ENCODE results near the gene TESPA1.

The TESPA1 gene

DNA sequence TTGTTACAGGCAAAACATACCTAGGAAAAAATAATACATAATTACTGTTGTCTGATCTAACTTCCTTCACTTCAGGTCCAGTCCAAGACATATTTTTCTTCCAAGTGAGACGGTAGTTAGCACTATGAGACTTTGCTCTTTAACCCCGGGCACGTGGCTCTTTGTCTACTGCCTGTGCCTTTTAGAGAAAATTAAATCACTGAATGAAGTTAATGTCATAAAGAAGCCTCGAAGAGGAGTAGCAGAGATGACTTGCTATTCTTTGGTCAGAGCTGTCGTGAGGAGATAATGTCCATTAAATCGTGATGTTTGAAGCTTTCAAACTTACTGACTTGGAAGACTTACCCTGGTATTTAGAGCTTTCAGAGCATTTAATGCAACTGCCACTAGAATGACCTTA lies 8.7 kb downstream of the TESPA1 start:
- no peak for DNase-seq (ENCODE audit: low spot score)
- ATAC-seq (ENCODE audit: low read depth) = no peak
- TF ChIP-seq, protein P1, sequence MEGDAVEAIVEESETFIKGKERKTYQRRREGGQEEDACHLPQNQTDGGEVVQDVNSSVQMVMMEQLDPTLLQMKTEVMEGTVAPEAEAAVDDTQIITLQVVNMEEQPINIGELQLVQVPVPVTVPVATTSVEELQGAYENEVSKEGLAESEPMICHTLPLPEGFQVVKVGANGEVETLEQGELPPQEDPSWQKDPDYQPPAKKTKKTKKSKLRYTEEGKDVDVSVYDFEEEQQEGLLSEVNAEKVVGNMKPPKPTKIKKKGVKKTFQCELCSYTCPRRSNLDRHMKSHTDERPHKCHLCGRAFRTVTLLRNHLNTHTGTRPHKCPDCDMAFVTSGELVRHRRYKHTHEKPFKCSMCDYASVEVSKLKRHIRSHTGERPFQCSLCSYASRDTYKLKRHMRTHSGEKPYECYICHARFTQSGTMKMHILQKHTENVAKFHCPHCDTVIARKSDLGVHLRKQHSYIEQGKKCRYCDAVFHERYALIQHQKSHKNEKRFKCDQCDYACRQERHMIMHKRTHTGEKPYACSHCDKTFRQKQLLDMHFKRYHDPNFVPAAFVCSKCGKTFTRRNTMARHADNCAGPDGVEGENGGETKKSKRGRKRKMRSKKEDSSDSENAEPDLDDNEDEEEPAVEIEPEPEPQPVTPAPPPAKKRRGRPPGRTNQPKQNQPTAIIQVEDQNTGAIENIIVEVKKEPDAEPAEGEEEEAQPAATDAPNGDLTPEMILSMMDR (IDR thresholded peaks at IDR 0.05; ENCODE audit: poor library complexity, severe bottlenecking) = no peak
- H3K4me3 ChIP-seq (ENCODE audit: severe bottlenecking) = no peak overlapping the region
- no peaks in the 10 kb centered on the region for H3K9me3 ChIP-seq (ENCODE audit: severe bottlenecking)
- no peaks in the 10 kb centered on the region for H3K36me3 ChIP-seq (ENCODE audit: low read depth)
- no peaks in the 10 kb centered on the region for H3K4me1 ChIP-seq (ENCODE audit: insufficient read depth, poor library complexity, severe bottlenecking)
- no peak overlapping the region for H3K27ac ChIP-seq (ENCODE audit: poor library complexity, severe bottlenecking)
- peaks cover 15% of the 10 kb centered on the region for H3K27me3 ChIP-seq (ENCODE audit: insufficient read depth, poor library complexity, severe bottlenecking)

DNA sequence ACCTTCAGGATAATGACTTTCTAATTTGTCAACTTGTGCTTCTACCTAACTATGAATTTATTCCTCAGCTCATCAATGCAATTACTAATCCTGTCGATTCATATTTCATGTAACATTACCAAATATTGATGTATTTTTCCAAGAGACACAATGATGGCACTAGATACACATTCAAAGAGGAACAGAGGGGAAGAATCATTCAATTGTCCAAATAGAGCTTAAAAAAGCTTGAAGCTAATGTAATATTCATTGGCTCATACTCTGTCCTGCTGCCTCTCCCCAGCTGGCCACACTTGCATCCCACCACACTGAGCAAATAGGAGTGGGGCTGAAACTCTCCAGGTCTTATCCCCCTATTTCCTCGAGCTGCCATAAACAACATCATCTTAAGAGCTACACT lies 9.3 kb downstream of the TESPA1 start:
- TF ChIP-seq, protein P1 (IDR thresholded peaks at IDR 0.05; ENCODE audit: poor library complexity, severe bottlenecking) = no peak
- DNase-seq (ENCODE audit: low spot score) (no peak), ATAC-seq (ENCODE audit: low read depth) (no peak)
- H3K4me1 ChIP-seq (ENCODE audit: insufficient read depth, poor library complexity, severe bottlenecking) = no peaks in the 10 kb centered on the region
- H3K27me3 ChIP-seq (ENCODE audit: insufficient read depth, poor library complexity, severe bottlenecking) = peaks cover 19% of the 10 kb centered on the region
- H3K36me3 ChIP-seq (ENCODE audit: low read depth) = no peaks in the 10 kb centered on the region
- no peak overlapping the region for H3K27ac ChIP-seq (ENCODE audit: poor library complexity, severe bottlenecking)
- no peak overlapping the region for H3K4me3 ChIP-seq (ENCODE audit: severe bottlenecking)
- no peaks in the 10 kb centered on the region for H3K9me3 ChIP-seq (ENCODE audit: severe bottlenecking)

DNA sequence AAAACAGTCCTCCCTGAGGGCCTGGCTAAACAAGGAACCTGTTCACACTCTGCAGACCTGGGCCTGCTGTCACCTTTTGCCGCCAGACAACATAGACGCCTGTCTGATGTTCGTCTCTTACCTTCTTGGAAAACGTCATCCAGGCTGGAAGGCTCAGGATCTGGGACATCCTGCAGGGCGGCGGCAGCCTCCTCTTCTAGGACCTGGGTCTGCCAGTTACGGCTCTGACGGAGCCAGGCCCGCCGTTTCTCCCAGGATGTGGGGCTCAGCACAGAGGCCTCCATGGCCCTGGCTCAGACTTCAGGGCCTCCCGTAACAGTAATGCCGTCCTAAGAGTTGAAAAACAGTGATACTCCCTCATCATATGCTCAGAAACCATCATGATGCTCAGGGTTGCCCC lies 10.3 kb downstream of the TESPA1 start:
- no peaks in the 10 kb centered on the region for H3K9me3 ChIP-seq (ENCODE audit: severe bottlenecking)
- H3K36me3 ChIP-seq (ENCODE audit: low read depth) = no peaks in the 10 kb centered on the region
- TF ChIP-seq, protein P1 (IDR thresholded peaks at IDR 0.05; ENCODE audit: poor library complexity, severe bottlenecking) = no peak
- H3K27me3 ChIP-seq (ENCODE audit: insufficient read depth, poor library complexity, severe bottlenecking) = peaks cover 20% of the 10 kb centered on the region
- no peak for DNase-seq (ENCODE audit: low spot score)
- ATAC-seq (ENCODE audit: low read depth) = no peak
- H3K4me1 ChIP-seq (ENCODE audit: insufficient read depth, poor library complexity, severe bottlenecking) = no peaks in the 10 kb centered on the region
- H3K27ac ChIP-seq (ENCODE audit: poor library complexity, severe bottlenecking) = no peak overlapping the region
- H3K4me3 ChIP-seq (ENCODE audit: severe bottlenecking) = no peak overlapping the region

DNA sequence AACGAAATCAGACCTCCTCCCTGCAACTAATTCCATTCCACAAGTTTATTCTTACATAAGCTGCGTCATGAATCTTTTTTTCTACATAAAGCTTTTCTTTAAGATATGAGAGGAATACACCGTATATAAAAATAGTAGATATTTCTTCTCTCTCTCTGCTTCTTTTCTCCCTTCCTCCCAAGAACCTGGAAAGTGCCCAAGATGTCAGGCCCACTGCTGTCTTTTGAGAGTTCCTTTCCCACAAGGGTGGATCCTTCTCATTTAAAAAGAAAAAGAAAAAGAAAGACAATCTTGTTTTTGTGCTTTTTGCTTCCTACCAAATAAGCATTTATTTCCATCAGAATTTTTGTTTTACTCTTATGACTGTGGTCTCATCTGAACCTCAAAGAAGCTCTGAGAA lies 11.0 kb downstream of the TESPA1 start:
- ATAC-seq (ENCODE audit: low read depth) (no peak), DNase-seq (ENCODE audit: low spot score) (no peak)
- peaks cover 20% of the 10 kb centered on the region for H3K27me3 ChIP-seq (ENCODE audit: insufficient read depth, poor library complexity, severe bottlenecking)
- no peaks in the 10 kb centered on the region for H3K9me3 ChIP-seq (ENCODE audit: severe bottlenecking)
- H3K4me3 ChIP-seq (ENCODE audit: severe bottlenecking) = no peak overlapping the region
- H3K27ac ChIP-seq (ENCODE audit: poor library complexity, severe bottlenecking) = no peak overlapping the region
- H3K36me3 ChIP-seq (ENCODE audit: low read depth) = no peaks in the 10 kb centered on the region
- no peaks in the 10 kb centered on the region for H3K4me1 ChIP-seq (ENCODE audit: insufficient read depth, poor library complexity, severe bottlenecking)
- TF ChIP-seq, protein P1 (IDR thresholded peaks at IDR 0.05; ENCODE audit: poor library complexity, severe bottlenecking) = no peak

DNA sequence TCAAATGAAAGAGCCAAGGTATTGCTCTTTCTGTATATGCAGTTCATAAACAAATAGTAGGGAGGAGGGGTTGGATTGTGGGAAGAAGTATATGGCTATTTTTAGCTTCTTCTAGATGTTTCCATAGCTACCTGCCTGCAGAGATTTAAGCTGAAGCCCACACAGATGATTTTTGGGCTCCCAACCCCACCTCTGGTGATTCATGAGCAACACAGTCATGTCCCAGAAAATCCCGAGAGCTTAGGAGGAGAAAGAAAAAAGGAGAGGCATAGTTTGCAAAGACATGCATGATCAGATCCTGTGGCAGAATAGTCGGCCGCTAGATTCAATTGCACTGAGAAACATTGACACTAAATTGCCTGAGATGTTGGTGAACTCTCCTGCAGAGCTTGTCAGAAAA lies 13.8 kb downstream of the TESPA1 start:
- H3K36me3 ChIP-seq (ENCODE audit: low read depth) = no peaks in the 10 kb centered on the region
- H3K4me3 ChIP-seq (ENCODE audit: severe bottlenecking) = no peak overlapping the region

More for the DNA sequence above, 13.8 kb downstream of the TESPA1 start:
- H3K4me1 ChIP-seq (ENCODE audit: insufficient read depth, poor library complexity, severe bottlenecking) = no peaks in the 10 kb centered on the region
- DNase-seq (ENCODE audit: low spot score) (no peak), ATAC-seq (ENCODE audit: low read depth) (no peak)
- peaks cover 16% of the 10 kb centered on the region for H3K27me3 ChIP-seq (ENCODE audit: insufficient read depth, poor library complexity, severe bottlenecking)
- no peaks in the 10 kb centered on the region for H3K9me3 ChIP-seq (ENCODE audit: severe bottlenecking)
- TF ChIP-seq, protein P1 (IDR thresholded peaks at IDR 0.05; ENCODE audit: poor library complexity, severe bottlenecking) = no peak
- no peak overlapping the region for H3K27ac ChIP-seq (ENCODE audit: poor library complexity, severe bottlenecking)
